Measurements from ENCODE around the gene SLC35G6.

- TF ChIP-seq POLR2A (IDR thresholded peaks at IDR 0.05; ENCODE audit: low read depth, low read length): no peak
- no peak for TF ChIP-seq TAF1 (IDR thresholded peaks at IDR 0.05; ENCODE audit: borderline replicate concordance, low read depth, low read length)
- TF ChIP-seq POLR2AphosphoS5 (IDR thresholded peaks at IDR 0.05; ENCODE audit: low read depth, low read length): no peak
Measured at GRCh38 chr17:7528842-7529241, 47.6 kb downstream of the SLC35G6 start.
